ENCODE data around the gene GMPPA.
A peak's percentile ranks its signal among the peaks of the same experiment; 100 is the strongest.

The GMPPA gene

DNA sequence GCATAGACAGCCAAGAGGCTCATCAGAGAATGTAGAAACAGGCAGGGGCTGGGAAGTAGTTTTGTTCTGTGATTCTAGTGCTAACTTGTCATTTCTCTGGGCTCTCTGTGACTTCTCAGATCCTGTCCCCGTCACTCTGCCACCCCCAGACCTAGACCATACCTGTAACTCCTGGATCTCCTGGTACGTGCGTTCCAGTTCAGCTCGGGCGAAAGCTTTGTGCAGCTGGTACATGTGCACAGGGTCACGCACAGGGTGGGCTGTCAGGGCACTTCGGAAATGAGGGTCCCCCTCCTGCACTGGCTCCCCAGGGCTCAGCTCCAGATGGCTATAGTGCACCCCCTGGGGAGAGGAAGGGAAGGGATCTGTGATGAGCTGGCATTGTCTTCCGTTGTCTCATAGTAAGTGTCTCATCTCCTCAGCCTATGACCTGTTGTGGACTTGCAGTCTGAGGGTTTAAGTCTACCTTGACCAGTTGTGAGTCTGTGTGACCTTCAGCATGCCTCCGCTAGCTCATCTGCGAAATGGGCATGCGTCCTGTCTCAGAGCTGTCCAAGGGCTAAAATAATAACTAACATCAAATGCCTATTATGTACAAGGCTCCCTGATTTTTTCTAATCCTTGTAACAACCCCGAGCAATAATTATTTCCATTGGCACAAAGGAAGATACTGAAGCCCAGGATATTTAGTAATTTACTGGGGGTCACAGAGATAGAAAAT is 42.3 kb downstream of the GMPPA start:
- no peak for DNase-seq

DNA sequence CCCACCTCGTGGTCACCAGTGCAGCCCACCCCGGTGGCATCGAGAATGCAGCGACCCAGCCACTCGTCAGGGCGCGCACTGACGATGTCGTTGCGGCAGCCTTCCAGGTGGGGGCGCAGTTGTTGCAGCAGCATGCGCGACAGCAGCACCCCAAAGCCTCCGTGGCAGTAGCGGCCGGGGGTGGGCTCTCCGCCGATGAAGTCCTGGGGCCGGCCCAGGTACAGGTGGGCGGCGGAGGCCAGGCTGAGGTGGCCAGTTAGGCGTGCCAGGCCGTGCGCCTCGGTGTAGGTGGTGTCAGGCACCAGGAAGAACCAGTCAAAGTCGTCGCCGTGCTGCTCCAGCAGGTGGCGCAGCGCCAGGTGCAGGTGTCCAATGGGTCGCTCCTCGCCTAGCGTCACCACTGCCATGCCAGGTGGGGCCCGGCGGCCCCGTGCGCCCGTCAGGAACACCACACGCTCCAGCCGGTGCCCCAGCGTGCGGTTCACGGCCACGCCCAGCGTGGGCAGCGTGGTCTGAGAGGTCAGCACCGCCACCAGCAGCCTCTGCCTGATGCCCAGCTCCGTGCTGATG is 43.0 kb downstream of the GMPPA start:
- peak; percentile 86 for DNase-seq

DNA sequence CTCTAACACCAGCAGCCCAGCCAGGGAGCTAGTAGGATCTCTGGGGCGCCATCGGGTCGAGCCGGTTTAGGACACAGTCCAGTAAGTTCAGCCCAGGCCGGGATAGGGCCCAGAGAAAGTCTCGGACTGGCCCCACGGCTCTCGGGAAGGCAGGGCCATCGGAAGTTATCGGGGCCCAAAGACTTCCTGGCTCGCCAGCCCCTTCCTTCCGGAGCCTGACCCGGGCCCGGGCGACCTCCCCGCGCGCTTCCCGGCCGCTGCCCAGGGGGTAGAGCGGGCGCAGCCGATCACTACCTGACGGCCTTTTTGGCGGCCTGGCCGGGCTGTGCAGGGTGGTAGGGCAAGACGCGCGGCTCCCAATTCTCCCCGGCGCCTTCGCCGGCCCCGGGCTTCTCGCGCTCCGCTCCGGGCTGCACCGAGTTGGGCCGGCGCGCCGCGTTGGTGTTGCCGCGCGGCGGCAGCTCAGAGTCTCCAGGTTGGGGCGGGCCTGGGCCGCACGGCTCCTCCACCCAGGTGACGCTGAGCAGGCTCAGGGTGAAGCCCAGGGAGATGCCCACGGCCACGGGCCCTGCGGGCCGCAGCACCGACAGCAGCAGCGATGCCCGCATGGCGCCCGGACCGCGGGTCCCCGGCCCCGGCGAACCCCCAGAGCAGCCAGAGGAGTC is 44.4 kb downstream of the GMPPA start:
- DNase-seq: no peak

DNA sequence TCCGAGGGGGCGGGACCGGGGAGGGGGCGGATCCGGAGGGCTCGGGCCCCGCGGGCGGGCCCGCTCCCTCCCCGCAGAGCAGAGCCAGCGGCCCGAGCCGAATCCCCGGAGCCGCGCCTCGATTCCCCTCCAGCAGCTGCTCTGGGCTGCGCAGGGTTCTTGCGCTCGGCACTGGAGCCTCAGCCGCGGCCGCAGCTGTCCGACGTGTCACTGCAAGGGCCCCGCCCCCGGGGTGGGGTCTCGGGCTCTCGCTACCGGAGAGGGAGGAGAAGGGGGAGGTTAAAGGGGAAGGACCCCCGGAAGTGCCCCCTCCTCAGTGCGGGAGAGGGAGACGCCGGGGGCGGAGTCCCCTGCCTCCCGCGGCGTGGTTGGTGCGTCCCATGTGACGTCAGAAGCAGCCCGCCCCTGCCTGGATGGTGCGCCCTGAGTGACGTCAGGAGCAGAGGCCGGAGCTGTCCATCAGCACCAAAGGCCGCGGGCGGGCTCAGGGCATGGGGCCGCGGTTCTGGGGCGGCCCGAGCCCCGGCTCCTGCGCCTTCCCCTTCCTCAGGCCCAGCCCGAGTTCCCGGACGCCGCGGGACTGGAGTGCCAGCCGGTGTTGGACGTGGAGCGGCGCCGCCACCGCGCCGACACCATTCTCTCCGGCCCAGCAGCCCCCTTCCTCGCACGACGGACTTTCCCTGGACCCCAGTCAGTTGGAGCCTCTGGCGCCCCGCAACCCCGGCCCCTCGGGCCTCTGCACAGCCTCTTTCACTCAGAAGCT is 45.1 kb downstream of the GMPPA start, which contains the start of the genes CHPF and TMEM198:
Gene CHPF (minus strand): TSS at position 214 of the 763 bp plus-strand sequence. CDS start 271 bp downstream, outside the sequence.
Gene TMEM198 (plus strand): TSS at position 433 of the 763 bp plus-strand sequence. CDS start 700 bp downstream, outside the sequence.
- DNase-seq: peak; percentile 99

DNA sequence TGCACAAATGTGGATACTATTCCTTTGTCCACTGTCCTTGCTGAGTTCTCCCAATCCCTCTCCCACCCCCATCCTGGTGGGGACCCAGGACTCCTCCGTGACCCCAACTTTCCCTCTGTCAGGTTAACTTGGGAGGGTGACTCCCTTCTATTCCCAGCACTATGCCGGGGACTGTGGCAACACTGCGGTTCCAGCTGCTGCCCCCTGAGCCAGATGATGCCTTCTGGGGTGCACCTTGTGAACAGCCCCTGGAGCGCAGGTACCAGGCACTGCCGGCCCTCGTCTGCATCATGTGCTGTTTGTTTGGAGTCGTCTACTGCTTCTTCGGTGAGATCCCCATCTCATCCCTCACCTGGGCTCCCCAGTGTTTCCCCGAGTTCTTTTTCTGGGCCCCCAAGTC is 45.9 kb downstream of the GMPPA start:
- no peak for DNase-seq

DNA sequence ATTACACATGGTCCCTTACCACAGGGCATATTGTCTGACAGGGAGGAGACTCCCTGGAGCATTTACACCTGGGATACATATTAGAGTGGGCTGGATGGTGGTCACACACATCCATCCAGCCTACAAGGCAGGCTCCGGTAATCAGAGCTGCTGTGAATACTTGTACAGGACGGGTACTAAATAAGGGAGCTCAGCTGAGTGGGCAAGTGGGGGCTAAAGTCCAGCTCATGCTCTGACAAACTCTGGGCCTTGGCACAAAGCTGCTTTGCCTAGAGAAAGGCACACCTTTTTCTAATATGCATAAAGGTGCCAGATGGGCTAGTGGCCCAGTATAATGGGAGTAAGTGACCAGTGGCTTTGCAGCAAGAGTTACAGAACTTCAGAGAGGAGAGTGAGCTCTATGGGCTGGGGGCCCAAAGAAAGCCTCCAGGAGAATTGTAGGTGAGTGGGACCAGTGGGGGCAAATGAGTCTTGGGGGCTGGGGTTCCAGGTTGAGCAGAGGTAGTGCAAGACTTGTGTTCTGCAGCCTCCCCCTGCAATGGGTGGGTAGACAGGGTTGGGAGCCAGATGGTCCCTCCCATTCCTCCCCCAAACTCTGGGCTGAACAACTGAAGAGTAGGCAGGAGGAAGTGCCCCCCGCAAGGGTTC is 46.7 kb downstream of the GMPPA start:
- DNase-seq: no peak

DNA sequence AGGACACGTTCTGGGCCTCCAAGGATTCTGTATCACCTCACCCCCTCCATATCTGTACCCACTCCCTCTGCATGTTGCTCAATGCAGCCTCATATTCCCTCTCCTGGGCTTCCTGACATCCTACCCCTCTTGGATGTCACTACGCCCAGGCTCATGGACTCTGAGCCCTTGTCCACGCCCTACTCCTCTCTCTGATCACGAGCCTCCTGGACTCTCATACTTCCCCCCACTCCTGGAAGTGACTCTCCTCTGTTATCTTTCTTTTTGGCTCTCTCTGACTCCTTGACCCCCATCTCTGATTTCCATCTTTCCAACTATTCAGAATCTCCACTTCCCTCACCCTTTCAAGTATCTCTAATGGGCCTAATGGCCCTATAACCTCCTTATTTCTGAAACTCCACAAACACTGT is 47.3 kb downstream of the GMPPA start:
- DNase-seq: no peak

DNA sequence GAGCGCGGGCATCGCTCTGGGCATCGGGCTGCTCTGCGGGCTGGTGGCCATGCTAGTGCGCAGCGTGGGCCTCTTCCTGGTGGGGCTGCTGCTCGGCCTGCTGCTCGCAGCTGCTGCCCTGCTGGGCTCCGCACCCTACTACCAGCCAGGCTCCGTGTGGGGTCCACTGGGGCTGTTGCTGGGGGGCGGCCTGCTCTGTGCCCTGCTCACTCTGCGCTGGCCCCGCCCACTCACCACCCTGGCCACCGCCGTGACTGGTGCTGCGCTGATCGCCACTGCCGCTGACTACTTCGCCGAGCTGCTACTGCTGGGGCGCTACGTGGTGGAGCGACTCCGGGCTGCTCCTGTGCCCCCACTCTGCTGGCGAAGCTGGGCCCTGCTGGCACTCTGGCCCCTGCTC is 48.9 kb downstream of the GMPPA start:
- no peak for DNase-seq

DNA sequence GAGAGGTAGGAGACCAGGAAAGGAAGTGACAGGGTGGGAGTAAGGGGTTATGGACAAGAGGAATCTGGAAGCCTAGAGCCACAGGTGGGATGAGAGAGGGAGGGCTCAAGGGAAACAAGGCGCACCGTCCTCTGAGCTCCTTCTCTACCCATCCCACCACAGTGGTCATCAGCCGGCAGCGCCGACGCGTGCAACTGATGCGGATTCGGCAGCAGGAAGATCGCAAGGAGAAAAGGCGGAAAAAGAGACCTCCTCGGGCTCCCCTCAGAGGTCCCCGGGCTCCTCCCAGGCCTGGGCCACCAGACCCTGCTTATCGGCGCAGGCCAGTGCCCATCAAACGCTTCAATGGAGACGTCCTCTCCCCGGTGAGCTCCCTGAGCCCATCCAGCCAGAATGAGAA is 50.3 kb downstream of the GMPPA start:
- DNase-seq: no peak

DNA sequence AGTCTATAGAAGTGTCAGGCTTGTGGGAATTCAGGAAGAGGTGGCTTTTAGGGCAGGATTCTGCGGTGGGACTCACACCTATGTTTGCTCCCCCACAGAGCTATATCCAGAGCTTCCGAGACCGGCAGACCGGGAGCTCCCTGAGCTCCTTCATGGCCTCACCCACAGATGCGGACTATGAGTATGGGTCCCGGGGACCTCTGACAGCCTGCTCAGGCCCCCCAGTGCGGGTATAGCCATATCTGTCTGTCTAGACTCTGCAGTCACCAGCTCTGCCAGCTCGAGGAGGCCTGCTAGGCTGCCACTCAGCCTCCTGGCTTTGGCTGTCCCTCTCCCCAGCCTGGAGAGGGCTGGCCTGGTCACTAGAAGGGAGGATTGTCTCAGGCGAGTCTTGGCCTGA is 50.9 kb downstream of the GMPPA start:
- DNase-seq: no peak

DNA sequence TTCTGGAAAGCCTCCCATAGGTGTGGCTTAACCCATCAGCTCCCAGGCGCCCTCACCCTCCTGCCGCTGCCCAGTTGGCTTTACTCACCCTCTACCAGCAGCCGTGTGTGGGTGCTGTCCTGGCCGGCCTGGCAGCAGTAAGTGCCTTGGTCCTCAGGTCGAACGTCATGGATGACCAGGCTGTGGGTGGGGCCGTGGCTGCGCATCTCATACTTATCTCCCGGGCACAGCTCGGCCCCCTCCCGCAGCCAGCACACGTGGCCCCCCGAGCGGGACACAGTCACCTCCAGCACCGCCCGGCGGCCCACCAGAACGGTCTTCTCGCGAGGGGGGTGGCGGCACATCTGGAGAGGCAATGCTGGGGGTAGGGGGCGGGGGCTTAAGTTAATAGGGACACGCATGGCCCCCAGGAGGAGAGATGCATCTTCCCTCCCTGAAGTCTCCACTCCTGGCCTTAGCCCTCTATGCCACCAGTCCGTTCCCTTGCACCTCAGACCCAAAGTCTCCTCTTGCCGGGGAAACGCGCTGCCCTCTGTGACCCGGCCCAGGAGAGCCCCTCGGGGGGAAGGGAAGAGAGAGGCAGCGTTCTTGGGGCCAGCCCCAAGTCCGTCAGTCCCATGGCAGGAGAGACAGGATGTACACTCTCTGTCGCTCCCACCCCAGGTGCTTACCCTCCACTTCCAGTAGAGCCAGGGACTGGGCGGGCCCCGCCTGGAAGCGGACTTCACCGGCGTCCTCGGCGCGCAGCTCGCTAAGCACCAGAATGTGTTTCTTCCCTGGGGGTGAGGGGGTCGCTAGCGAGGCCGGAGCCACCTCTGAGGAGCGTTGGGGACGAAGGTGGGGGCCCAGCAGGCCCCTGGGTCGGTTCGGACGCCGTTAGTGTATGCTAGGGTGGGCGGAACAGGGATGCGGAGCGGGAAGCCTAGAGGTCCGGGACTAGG is 53.0 kb downstream of the GMPPA start:
- no peak for DNase-seq

DNA sequence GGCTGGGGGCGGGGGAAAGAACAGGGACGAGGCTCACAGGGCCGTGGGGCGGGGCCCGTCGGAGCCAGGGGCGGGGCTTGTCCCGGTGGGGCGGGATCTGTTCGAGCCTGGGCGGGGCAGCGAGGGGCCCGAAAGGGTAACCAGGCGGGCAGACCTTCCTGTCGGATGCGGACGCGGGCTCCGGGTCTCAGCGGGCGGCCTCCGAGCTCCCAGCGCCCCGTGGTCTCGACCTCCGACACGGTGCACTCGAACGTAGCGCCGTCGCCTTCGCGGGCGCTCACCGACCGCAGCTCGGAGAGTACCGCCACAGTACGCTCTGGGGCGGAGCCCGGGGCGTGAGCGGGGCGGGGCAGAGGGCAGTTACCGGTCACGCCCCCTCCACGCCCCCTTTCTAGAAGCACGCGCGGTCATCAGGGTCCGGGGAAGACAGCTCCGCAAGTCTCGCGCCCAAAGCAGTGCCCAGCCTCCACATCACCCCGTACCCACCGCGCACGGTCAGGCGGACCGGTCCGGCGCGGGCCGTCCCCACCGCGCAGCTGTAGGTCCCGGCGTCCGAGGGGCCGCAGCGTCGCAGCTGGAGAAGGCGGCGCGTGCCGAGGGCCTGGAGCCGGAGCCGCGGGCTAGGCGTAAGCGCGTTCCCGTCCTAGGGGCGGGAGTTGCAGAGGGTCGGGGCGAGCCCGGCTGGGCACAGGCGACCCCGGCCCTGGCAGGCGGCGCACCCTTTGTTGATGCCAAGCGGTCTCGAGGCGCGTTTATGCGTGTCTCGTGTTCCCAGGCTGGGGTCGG is 53.9 kb downstream of the GMPPA start:
- peak; percentile 92 for DNase-seq

DNA sequence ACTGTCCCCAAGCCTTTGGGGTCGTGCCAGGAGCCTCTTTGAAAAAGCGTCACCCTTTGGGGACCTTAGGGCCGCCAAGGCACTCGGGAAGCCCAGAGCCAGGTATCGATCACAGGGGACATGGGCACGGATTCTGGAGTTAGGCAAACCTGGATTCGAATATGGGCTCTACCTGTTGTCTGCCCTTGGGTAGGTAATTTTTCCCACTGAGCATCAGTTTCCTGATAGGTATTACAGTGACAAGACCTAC is 54.4 kb downstream of the GMPPA start:
- no peak for DNase-seq

DNA sequence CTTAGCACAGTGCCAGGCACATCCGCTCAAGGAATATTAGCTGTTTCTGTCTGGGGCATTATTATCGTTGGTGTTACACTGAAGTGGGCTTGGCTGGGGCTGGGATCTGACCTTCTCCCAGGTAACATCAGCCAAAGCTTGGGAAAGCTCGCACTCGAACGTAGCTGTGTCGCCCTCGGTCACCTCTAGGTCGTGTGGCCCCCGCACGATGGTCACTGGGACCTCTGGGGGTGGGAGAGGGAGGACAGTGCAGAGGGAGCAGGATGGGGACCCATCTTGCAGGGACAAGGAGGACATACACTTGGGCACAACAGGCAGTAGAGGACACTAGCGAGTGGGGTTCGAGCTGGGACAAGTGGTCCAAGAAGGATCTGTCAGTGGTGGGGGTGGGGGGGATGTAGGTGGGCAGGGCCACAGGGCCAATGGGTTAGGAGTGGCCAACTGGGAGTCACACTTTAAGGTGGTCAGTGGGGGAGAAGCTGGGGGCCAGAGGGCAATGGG is 54.8 kb downstream of the GMPPA start:
- no peak for DNase-seq

DNA sequence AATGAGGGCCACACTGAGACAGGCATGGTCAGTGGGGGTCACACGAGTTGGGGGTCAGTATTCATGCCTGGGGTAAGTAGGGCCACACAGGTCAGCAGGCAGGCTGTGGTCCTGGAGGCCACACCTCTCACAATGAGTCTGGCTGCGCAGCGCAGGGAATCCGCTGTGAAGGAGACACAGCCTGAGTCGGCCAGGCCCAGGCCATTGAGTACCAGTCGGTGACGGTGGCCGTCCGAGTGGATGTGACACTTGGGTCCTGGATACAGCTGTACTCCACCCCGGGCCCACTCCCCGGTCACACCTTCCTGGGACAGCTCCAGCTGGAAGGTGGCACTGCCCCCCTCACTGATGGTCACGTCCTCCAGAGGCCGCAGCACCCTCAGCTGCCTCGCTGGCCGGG is 55.7 kb downstream of the GMPPA start:
- no peak for DNase-seq

DNA sequence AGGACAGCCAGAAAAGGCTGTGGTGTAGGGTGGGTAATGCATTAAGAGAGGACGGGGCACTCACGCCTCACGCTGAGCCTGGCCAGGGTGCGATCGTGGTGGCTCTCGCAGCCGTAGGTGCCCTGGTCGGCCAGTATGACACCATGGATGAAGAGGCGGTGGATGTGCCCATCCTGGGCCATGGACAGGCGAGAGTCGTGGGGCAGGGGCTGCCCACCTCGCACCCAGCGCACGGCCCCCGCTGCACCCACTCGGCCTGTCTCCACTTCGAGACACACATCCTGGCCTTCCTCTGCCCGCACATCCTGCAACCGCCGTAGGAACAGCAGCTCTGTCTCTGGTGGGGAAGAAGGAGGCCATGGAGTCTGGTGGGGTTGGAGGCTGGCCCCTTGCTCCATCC is 57.3 kb downstream of the GMPPA start:
- DNase-seq: no peak

DNA sequence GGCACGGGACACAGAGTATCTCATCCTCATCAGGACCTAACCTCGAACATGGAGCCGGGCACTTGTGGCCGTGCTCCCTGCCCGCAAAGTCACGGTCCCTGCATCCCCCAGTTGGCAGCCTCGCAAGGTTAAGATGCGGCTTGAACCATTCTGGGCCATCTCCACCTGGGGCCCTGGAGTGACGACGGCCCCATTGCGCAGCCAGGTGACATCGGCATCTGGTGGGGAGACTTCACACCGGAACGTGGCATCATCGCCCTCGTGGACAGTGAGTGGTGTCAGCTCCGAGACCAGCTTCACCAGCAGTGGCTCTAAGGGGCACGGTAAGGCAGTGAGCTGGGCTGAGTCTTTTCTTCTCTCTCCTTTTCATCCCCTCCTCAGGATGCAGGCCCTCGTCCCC is 57.7 kb downstream of the GMPPA start:
- no peak for DNase-seq
